ENCODE data around the gene BRD8. TPM values are rescaled to one million over a fixed set of nuclear protein-coding genes. Genes with fewer than 3 reads are reported as not detected.

Gene BRD8
- total and polyA plus RNA-seq, 9 donors: 37.2 to 74.8 (median 50.2) TPM

DNA sequence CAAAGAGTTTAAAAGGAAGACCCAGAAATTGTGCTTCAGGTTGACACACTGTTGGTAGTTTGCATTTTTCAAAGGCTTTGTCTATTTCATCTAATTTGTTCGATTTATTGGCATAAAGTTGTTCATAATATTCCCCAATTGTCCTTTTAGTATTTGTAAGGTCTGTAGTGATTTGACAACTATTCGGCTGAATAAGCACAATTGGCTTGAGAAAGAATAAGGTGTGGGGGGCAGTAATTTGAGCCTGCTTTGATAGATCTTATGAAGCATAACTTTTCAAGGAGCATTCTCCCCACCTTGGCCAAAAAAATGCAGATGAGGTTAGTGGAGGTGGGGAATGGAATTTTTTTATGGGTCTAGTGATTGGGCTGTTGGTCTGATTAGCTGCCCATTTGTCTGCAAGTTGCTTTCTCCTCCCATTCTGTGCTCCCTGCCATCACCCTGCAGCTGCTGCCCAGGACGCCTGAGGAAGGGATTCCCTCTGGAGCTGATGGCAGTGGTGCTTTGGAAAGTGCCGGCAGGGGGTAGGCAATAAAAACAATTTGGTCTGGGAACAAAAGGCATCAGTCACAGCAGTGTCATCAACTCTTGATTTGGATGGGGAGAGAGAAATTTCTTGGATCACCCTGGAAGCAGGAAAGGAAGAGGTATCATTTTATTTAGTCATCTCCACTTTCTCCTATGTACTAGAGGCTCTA, 68.0 kb downstream of the BRD8 start:
- H3K27ac ChIP-seq: no peak overlapping the region
- no peaks in the 10 kb centered on the region for H3K4me1 ChIP-seq (ENCODE audit: insufficient read depth)
- H3K27me3 ChIP-seq: no peaks in the 10 kb centered on the region
- DNase-seq: no peak
- H3K36me3 ChIP-seq: no peaks in the 10 kb centered on the region
- intact Hi-C loops (cut with DNase I): loop anchor here in 1 of 4 donors (1.0 kb wide), 1 partner anchor 75 kb away; no protein-coding TSS in a partner anchor
- no peaks in the 10 kb centered on the region for H3K9me3 ChIP-seq
- no peak for TF ChIP-seq POLR2A (IDR thresholded peaks at IDR 0.05)
- TF ChIP-seq, protein P1, sequence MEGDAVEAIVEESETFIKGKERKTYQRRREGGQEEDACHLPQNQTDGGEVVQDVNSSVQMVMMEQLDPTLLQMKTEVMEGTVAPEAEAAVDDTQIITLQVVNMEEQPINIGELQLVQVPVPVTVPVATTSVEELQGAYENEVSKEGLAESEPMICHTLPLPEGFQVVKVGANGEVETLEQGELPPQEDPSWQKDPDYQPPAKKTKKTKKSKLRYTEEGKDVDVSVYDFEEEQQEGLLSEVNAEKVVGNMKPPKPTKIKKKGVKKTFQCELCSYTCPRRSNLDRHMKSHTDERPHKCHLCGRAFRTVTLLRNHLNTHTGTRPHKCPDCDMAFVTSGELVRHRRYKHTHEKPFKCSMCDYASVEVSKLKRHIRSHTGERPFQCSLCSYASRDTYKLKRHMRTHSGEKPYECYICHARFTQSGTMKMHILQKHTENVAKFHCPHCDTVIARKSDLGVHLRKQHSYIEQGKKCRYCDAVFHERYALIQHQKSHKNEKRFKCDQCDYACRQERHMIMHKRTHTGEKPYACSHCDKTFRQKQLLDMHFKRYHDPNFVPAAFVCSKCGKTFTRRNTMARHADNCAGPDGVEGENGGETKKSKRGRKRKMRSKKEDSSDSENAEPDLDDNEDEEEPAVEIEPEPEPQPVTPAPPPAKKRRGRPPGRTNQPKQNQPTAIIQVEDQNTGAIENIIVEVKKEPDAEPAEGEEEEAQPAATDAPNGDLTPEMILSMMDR (IDR thresholded peaks at IDR 0.05): no peak
- TF ChIP-seq EP300 (IDR thresholded peaks at IDR 0.05): no peak
- WGBS, 3 donors: 38 to 47% (median 43%) methylated on average over 4 of the region's 4 CpGs
- no peak overlapping the region for H3K4me3 ChIP-seq

DNA sequence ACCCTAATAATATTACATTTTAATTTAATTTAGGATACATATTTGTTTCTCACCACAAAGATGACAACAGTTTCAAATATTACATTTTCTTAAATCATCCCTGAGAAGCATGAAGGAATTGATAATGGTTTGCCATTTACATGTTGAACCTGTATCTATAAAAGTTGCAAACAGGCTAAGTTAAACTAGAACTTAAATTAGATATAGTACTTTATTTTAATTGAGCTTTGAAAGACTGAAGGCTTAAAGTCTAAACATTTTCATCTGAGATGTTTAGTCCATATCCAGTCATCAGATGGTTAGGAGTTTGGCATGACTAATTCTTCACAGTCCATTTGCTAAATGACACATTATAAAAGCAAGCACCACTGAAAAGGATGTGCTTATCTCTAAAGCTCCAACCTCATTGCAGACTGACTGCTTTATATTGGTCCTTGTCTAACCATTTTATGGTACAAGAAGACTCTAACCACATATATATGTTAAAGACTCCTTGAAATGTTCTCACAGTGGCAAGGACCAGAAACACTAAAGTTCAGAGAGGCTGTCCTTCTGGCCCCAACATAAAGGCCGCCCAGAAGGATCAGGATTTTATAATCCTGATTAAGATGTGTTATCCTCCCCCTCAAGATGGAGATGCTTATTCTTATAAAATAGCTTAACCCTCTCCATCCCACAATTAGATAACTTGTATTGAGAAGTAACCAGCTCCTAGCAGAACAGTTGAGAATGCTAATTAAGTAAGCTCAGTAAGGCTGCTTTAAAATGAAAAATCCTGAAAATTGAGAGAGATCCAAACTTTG, 68.8 kb downstream of the BRD8 start:
- Histone ChIP-seq H3K4me1 (ENCODE audit: insufficient read depth) (no peaks in the 10 kb centered on the region), H3K27ac (no peak overlapping the region), H3K4me3 (no peak overlapping the region), H3K9me3 (no peaks in the 10 kb centered on the region), H3K36me3 (no peaks in the 10 kb centered on the region), H3K27me3 (no peaks in the 10 kb centered on the region)
- TF ChIP-seq EP300 (IDR thresholded peaks at IDR 0.05): no peak
- 61 to 82% (median 69%) methylated on average over 1 of the region's 1 CpG for WGBS, 3 donors
- DNase-seq: no peak
- intact Hi-C loops (cut with DNase I): loop anchor here in 1 of 4 donors (1.0 kb wide), 1 partner anchor 74 kb away; no protein-coding TSS in a partner anchor

- TF ChIP-seq EP300 (IDR thresholded peaks at IDR 0.05): no peak
- TF ChIP-seq, protein P1 (IDR thresholded peaks at IDR 0.05): no peak
- no peak for TF ChIP-seq POLR2A (IDR thresholded peaks at IDR 0.05)
- DNase-seq: no peak
- Histone ChIP-seq H3K36me3 (no peaks in the 10 kb centered on the region), H3K4me3 (no peak overlapping the region), H3K27ac (no peak overlapping the region), H3K4me1 (ENCODE audit: insufficient read depth) (no peaks in the 10 kb centered on the region), H3K9me3 (no peaks in the 10 kb centered on the region), H3K27me3 (no peaks in the 10 kb centered on the region)
- intact Hi-C loops (cut with DNase I): no loop called here
- 2 to 8% (median 3%) methylated on average over 1 of the region's 1 CpG for WGBS, 3 donors
These were observed 71.2 kb downstream of the BRD8 start for GRCh38 chr5:138107213-138107612.

GRCh38 chr5:138105709-138106108, 72.7 kb downstream of the BRD8 start:
- Histone ChIP-seq H3K27ac (no peak overlapping the region), H3K4me1 (ENCODE audit: insufficient read depth) (no peaks in the 10 kb centered on the region), H3K27me3 (no peaks in the 10 kb centered on the region), H3K36me3 (no peaks in the 10 kb centered on the region), H3K4me3 (no peak overlapping the region), H3K9me3 (no peaks in the 10 kb centered on the region)
- intact Hi-C loops (cut with DNase I): no loop called here
- no peak for DNase-seq
- TF ChIP-seq, protein P1 (IDR thresholded peaks at IDR 0.05): no peak
- TF ChIP-seq POLR2A (IDR thresholded peaks at IDR 0.05): no peak
- TF ChIP-seq EP300 (IDR thresholded peaks at IDR 0.05): no peak
- WGBS, 3 donors: 90 to 94% (median 93%) methylated on average over 6 of the region's 6 CpGs

DNA sequence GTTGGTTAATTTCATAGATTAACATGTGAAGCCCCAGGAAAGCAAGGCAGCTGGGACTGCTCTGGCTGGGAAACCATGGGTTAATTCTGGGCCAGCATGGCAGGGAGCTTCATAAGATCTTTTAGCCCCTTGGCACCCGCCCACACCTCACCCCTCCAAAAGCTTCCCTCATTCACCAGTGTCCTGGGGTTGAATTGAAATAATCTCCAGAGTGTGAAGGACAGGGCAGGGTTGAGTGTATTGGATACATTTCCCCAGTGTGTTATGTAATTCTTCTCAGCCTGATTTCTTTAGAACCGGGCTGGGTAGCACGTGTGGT, 75.2 kb downstream of the BRD8 start:
- Histone ChIP-seq H3K27ac (no peak overlapping the region), H3K36me3 (no peaks in the 10 kb centered on the region), H3K4me1 (ENCODE audit: insufficient read depth) (no peaks in the 10 kb centered on the region), H3K4me3 (no peak overlapping the region), H3K9me3 (no peaks in the 10 kb centered on the region), H3K27me3 (no peaks in the 10 kb centered on the region)
- 6 to 15% (median 10%) methylated on average over 3 of the region's 3 CpGs for WGBS, 3 donors
- TF ChIP-seq EP300 (IDR thresholded peaks at IDR 0.05) (no peak), POLR2A (IDR thresholded peaks at IDR 0.05) (no peak)
- TF ChIP-seq, protein P1 (IDR thresholded peaks at IDR 0.05): no peak
- no peak for DNase-seq
- intact Hi-C loops (cut with DNase I): no loop called here
